GM18858 (cell line): Measurements from ENCODE around the gene RBKS.
"Not testable (repeated sequence)": the region's sequence is repeated elsewhere in the genome, so short reads cannot be mapped to it uniquely, and the experiment has no call there.

Experiments
- ATAC-seq: cut with Tn5 transposase; IDR thresholded peaks from one replicate; pipeline ENCODE4 v1.9.1; 2021; ENCODE audit not compliant: unreplicated experiment

Gene RBKS

DNA sequence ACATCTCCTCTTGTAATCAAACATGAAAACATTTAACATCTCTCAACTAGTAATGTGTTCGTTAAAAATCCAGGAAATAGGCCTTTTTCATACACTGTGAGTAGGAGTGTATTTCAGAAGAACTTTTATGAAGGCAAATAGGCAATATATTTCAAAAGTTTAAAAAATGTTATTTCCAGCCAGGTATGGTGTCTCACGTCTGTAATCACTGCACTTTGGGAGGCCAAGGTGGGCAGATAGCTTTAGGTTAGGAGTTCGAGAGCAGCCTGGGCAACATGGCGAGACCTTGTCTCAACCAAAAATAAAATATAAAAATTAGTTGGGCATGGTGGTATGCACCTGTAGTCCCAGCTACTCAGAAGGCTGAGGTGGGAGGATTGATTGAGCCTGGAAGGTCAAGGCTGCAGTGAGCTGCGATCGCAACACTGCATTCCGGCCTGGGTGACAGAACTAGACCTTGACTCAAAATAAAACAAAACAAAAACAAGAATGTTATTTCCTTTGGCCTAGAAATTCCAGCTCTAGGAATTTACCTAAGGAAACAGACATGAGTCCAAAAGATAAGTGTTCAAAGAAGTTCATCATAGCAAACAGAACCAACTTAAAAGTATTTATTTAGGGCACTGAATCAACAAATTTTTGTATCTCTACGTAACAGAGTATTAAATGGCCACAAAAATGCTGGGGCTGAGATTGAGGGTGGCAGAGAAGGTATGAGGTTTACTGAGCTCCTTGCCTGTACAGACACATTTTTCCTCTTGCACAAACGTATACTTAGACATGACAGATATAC, 14.9 kb downstream of the RBKS start:
- ATAC-seq, result no peak

DNA sequence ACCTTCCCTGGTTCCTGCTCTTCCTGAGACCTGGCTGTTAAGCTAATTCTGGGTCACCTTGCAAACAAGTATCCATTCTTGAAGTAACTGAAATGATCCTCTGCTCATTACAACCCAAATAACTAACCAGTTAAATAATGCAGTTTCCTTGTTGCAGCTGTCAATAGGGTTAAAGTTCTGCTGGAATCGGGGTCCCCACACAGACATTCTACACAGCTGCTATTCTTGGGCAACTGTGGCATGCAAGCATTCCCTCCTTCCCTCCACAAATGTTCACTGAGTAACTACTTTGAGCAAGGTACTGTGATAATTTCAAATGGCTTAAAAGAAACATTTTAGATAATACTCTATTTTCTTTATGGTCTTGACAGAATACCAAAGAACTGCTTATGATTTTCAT, 17.1 kb downstream of the RBKS start:
- no peak for ATAC-seq

DNA sequence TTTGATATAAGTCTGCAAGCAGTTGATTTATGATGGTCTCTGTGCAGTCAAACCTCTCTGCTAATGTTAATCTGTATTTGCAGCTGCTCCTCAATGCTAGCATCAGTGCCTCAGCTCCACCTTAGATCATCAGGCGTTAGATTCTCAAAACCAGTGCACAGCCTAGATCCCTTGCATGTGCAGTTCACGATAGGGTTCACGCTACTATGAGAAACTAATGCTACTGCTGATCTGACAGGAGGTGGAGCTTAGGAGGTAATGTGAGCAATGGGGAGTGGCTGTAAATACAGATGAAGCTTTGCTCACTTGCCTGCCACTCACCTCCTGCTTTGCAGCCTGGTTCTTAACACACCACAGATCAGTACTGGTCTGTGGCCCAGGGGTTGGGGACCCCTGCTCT, 18.4 kb downstream of the RBKS start:
- no peak for ATAC-seq

DNA sequence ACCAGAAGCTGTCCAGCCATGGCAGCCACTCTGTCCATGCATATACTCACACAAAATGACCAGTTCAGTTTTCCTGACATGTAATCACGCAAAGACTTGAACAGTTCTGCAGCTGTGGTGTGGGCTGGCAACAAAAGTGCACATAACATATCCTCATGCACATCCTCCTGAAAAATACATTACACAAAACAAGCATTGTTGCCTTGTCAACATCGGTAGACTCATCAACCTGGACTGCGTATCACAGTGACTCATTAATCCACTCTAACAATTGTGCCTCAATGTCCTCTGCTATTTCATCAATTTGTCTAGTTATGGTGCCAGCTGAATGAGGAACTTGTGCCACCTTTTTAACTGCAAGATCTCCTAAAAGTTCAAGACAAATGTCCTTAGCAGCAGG, 19.5 kb downstream of the RBKS start:
- ATAC-seq, result no peak

DNA sequence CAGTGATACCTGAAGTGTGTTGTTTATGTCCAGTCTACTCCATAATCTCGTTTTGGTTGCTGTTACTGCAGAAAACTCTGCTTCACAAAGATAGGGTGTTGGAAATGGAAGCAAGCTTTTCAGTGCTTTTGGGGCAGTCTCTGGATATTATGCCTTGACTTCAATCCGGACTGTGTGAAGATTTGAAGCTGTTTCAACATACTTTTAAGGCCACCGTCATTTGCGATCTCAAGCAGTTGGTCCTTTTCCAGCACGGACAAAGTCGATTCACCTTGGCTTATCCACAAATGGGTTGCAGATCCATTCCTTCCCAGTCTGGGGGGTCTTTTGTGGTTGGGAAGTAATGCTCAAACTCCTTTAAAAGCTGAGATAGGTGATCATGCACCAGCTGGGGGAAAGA, 20.4 kb downstream of the RBKS start:
- ATAC-seq, result no peak

DNA sequence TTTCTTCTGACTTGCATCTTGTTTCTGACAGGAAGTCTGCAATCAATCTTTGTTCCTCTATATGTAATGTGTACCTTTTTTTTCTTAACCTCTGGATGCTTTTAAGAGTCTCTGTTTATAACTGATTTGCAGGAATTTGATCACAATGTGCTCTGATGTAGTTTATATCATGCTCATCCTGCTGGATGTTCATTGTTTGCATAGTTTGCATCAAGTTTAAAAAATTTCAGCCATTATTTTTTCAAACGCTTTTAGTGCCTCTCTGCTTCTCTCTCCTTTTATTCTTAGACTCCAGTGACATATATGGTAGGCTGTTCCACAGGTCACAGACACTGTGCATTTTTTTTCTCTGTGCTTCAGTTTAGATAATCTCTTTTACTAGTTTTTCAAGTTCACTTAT, 23.9 kb downstream of the RBKS start:
- no peak for ATAC-seq

DNA sequence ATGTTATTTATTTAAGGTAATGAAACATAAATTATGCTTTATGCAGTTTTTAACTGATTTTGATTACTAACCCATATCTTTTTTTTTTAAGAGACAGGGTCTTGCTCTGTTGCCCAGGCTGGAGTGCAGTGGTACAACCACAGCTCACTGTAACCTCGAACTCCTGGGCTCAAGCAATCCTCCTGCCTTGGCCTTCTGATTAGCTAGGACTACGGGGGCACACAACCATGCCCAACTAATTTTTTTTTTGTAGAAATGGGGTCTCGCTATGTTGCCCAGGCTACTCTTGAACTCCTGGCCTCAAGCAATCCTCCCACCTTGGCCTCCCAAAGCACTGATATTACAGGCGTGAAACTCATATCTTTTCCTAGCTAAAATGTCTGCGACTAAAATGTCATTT, 26.2 kb downstream of the RBKS start:
- ATAC-seq, result not testable (repeated sequence)

DNA sequence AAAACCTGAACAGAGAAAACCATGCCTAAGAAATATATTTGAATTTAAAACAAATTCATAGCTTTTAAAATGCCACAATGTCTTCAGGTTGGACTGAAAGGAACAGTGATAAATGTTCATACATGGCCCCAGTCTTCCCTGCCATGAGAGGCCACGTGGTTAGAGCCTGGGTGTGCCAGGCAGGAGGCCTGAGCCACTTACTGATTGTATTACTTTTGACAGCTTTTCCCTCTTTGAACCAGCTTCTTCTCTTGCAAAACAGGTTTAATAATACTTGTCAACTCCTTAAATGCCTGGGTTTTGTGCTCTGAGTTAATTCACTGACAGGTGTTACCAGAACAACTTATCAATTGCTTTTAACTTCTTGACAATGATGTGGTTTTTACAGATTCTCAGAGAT, 27.0 kb downstream of the RBKS start:
- ATAC-seq, result no peak

DNA sequence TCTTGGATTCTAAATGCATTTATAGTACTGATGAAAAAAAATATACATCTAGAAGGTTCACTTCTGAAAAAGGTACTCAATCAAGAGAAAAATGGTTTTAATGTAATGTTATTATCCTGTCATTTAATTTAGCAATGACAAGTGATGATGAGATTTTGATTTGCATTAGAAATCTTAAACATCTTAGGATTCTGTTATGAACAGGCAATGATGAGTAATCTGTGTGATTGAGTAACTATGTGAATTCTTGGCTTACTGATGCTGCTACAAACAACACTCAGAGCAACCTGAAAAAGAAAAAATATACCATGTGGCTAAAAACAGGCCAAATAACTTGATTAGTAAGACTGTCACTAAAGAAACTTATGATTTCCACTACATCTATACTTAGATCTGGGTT, 30.1 kb downstream of the RBKS start:
- no peak for ATAC-seq

DNA sequence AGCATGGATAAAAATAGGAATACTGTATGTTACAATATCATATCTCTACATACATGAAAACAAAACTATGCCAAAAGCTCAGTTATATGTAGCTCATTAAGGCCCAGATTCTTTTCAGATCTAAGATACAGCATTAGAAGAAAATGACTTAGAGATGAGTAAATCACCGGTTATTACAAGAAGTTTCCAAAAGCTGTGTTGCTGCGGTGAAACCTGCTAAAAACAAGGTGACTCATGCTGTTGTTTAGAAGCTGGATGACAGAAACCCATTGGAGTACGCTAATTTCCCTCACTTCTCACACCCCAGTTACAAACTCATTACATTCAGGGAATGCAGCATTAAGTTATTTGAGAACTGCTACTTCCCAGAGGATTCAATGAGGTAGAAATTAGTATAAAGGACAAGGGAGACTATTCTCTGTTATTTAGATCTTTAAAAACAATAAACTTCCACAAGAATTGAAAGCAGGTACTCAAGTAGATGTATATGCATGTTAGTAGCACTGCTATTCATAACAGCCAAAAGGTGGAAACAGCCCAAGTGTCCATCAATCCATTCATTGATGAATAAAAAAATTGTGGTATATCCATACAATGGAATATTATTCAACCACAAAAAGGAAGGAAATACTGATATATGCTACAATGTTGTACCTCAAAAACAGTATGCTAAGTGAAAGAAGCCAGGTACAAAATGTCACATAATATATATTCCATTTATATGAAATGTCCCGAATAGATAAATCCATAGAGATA, 32.6 kb downstream of the RBKS start:
- no peak for ATAC-seq

DNA sequence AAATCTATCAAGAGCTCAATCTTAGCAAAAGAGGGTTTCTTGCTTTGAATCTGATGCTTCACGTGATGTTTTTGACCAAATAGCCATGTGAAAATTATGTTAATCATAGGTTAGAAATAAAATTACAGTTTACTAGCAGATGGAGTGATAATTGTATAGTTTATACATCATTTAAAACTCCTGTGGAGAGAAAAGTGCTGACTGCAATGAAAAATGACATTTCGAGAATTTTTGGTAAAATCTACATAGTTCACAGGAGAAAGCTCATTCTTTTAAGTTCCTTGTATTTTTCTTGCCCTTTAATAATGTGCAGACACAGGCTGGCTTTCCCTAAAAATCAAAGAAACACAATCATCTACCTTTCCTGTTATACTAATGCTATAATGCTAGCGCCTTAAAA, 33.2 kb downstream of the RBKS start:
- no peak for ATAC-seq

DNA sequence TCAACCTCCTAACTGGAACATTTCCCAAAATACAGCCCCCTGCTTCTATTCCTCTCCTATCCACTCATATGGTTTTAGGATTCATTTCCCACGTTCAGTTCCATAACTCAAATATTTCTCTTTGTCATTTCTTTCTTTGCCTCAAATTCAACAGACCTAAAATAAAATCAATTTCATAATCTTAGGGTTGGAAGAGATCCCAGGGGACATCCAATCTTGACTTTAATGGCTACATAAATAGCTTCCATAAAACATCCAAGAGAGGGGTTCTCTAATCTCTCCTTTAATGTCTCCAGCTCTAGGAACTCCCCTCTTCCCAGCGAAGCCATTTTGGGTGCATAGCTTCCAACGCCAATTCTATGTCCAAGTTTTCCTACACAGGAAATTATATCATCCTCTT, 33.8 kb downstream of the RBKS start:
- no peak for ATAC-seq

DNA sequence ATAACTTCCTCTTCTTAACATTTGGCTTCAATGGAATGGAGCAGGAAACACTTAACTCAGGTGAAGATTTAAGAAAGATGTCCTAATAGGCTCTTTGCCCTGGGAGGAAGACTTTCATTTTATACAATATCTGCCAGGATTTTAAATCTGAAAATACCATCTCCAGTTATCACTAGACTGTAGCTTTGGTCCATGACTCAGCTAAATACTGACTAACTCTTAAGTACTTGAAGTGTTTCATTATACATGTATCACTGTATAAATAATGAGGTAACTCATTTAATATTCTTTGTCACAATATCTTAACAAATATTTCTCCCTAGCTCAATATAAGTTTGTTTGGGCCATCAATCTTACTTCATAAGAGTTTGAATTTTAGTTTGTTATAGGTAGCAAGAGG, 34.7 kb downstream of the RBKS start:
- ATAC-seq, result no peak

DNA sequence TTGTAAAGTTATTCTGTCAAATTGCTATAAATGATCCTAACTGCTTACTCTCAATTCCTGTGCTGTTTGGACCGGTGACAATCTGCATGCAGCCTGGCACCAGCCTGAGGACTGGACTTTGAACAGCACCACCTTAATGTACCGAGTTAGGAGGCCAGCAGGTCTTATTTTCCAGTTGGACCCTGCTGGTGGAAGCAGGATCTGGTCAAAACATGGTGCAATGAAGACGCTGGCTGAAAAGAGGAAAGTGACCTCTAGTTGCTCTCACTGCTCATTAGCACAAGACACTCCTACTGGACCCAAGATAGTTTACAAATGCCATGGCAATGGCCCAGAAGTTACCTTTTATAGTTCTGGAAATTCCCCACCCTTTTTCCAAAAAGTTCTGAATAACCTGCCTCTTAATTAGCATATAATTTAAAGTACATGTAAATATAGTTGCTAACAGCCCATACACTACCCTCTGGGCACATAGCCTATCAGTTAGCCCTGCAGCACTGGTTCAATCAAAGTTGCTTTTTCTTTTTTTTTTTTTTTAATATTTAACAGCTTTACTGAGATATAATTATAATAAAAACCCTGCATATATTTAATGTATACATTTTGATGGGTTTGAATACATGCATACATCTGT, 35.8 kb downstream of the RBKS start:
- ATAC-seq, result no peak

DNA sequence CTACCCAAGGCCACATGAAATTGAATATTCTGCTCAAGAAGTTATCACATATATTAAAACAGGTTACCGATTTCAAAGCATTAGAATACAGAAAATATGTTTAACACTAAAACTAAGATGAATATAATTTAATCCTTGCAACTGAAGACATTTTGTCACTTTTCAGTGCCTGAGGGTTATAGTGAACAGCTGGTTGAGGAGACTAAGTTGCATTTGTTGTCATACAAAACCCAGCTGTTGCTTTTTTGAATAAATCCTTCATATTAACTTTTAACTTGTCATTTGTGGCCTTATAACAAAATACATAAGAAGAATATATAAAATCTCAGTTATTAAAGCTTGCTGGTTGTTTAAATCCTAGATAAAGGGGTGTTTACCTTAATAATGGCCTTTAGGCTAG, 37.5 kb downstream of the RBKS start:
- no peak for ATAC-seq

DNA sequence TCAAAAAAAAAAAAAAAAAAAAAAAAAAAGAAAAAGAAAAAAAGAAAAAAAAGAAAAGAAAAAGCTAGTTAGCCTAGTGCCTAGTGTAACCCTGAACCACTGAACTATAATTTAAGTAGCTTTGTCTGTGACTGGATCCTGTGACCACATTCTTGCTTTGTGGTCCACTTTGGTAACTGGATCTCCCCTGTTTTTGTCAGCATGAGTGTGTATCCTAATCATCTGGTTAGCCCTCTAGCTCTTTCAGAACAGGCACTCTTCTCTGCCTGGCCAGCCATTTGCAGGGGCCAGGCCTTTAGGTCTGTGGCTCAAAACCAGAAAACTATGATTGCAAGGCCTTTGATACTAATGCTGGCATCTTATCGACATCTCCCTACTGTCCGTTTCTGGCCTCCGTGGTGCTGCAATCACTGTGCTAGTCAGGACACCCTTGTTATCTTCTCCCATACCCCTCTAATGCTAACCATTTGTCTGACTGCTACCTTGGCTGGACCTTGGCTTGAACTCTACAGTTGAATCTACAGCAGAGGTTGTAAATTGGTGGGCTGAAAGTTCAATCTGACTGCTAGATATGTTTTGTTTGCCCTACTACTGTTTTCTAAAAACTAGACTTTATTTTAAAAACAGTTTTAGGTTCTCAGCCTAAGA, 40.5 kb downstream of the RBKS start:
- ATAC-seq, result no peak

DNA sequence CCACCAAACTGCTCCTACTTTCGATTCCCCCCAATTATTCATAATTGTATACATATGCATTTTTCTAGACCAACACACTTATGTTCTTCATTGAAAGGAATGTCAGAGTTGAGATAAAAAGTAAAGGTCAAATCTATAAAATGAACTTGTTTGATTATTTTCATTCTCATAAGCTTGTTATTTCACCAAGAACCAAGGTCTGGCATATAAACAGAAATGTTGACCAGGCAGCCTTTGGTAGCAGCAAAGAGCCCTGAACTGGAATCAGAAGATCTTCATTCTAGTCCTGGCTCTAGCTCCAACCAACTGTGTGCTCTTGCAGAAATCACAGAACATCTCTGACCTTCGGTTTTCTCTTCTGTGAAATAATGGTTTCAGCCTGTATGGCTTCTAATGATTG, 42.9 kb downstream of the RBKS start:
- ATAC-seq, result no peak

DNA sequence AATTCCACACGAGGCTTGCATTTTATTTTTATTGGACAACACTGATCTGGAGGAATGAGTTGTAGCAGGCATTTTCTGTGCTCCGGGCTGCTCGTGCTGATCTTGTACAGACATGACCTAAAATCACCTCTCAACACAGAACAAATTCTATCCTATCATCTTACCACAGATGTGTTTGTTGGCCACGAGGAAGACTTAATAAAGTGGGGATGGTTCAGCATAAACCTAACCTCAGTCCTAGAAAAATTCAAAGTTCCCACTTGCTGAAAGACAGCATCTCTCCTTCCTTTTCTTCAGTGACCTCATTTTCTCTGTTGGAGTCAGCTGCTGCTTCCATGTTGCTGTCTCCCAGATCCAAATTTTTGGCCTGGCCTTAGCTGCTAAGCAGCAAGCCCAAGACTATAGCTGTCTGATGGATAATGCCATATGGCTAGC, 45.3 kb downstream of the RBKS start:
- ATAC-seq, result no peak

DNA sequence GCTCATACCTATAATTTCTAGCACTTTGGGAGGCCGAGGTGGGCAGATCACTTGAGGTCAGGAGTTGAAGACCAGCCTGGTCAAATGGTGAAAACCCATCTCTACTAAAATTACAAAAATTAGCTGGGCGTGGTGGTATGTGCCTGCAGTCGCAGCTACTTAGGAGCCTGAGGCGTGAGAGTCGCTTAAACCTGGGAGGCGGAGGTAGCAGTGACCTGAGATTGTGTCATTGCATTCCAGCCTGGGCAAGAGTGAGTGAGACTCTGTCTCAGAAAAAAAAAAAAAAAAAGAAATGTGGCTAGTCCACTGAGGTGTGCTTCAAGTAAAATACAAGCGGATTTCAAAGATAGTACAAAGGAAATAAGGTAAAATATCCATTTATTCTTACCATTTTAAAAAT, 46.2 kb downstream of the RBKS start:
- no peak for ATAC-seq

DNA sequence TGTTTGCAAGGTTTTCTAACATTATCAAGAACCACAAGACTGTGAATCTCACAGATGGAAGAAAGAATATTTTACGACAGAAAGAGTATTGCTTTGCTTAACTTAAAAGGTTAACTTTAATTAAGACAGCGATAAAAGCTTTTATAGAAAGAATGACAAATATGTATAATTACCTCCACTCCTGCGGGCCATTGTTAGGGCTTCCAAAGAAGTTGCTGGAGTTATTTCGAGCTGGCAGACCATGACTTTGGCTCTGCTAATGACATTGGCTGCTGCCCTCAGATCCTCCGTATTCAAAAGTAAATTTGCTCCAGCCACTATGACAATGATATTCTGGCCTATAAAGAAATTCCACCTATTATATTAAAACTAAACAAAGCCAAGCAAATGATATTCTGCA, 47.3 kb downstream of the RBKS start:
- ATAC-seq, result no peak

DNA sequence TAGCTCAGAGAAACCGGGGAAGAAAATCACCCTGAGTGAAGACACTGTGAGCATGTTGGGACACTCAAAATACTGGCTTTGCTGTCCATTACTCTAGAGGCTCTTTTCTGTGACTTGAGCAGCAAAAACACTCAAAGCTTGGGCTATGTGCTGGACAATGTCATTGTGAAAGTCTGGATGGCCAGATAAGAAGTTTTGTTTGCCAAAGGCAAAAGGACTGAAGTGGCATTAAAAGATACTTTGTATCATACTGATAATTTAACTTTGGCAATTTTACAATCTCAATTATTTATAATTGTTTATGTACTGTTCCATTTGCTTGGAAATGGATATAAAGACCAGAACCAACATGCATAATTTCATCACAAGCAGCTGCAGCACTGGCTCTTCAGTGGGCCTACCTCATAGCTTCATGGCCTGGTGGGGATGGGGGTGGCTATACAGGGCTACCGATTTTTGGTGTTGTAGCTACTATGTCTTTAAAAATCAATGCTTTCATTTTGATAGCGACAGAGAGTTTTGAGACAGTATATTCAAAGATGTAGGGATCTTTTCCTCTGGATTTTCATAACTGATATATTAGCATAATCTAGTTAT, 51.1 kb downstream of the RBKS start:
- no peak for ATAC-seq
